A549 treated with DMSO at 1 μM for 4 hours (cell line): ENCODE results near the gene PRTG. TPM values are rescaled to one million over a fixed set of nuclear protein-coding genes. Genes with fewer than 3 reads are reported as not detected.

ENCODE experiments used
- total RNA-seq: library from RNA; stranded (reverse); fragments of 200-300 nt; extraction: Qiagen RNA extraction; gene quantifications from 5 replicates; pipeline ENCODE4 v1.2.3, GENCODE V29; 2022; ENCODE audit warnings: low read depth

PRTG gene, protein sequence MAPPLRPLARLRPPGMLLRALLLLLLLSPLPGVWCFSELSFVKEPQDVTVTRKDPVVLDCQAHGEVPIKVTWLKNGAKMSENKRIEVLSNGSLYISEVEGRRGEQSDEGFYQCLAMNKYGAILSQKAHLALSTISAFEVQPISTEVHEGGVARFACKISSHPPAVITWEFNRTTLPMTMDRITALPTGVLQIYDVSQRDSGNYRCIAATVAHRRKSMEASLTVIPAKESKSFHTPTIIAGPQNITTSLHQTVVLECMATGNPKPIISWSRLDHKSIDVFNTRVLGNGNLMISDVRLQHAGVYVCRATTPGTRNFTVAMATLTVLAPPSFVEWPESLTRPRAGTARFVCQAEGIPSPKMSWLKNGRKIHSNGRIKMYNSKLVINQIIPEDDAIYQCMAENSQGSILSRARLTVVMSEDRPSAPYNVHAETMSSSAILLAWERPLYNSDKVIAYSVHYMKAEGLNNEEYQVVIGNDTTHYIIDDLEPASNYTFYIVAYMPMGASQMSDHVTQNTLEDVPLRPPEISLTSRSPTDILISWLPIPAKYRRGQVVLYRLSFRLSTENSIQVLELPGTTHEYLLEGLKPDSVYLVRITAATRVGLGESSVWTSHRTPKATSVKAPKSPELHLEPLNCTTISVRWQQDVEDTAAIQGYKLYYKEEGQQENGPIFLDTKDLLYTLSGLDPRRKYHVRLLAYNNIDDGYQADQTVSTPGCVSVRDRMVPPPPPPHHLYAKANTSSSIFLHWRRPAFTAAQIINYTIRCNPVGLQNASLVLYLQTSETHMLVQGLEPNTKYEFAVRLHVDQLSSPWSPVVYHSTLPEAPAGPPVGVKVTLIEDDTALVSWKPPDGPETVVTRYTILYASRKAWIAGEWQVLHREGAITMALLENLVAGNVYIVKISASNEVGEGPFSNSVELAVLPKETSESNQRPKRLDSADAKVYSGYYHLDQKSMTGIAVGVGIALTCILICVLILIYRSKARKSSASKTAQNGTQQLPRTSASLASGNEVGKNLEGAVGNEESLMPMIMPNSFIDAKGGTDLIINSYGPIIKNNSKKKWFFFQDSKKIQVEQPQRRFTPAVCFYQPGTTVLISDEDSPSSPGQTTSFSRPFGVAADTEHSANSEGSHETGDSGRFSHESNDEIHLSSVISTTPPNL
- total RNA-seq, result 8.8 to 12.5 TPM (median 10.8 TPM) in 5 replicates

DNA sequence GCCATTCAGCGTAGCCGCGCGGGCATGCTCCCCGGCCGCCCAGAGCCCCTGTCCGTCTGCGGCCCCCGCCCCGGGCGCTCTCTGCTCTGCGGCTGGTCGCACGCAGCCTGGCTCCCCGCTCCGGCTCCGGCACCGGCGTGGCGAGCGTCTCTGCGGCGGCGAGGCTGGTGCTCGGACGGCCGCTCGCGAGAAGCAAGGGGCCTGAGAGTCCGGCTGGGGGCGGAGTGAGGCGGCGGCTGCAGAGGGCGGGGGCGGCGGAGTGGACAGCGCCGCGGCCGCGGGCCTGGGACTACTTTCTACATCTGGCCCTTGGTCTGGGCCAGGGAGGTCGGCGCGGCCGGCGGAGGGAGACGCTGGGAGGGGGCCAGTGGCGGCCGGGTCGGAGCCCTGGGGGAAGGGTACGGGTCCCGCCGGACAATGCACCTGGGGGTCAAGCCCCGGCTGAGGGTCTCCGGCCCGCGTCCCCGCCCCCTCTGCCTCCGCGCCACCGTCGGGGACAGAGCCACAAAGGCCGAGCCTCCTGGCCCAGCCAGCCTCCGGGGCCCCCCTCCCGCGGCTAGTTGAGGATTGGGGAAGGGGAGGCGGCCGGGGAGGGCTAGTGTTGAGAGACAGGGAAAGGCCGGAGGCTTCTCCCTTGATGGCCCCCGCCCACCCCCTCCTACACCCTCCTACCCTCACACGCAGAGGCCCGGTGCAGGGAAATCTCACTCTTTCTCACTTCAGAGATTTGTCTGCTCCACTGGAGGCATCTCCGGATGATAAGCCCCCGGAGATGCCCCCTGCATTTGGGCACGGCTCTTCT lies at the start of gene PRTG:
PRTG (minus strand) TSS at position 226 of the 802 bp plus-strand sequence; CDS start at position 5, 221 bp downstream.

DNA sequence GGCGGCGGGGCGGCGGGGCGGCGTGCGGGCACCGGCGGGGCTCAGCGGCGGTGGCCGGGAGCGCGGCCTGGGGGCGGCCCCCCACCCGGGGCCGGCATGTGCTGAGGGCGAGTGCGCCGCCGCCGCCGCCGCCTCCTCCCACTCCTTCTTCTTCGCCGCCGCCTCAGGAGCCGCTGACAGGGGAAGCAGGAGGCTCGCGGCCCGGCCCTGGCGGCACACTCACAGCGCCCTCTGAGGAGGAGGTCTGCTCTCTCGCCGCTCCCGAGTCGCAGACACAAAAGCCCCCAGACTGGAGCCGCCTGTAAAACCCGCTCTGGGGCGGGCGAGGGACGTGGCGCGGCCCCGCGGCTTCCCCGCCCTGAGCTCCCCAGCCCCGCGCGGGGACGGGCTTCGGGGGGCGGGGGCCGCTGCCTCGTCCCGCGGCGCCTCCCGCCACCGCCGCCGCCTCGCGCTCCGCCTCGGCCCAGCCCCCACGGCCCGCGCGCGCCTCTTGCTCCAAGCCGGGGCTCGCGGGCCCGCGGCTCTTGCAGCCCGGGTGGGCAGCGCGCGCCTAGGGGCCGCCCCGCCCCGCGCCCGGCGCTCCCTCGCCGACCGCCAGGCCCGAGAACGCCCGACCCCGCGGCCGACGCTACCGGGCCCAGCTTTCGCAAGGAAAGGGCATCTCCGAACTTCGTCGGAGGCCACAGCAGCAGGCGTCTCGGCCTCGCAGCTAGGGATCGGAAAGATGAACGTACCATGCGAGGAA lies 154.7 kb downstream of the PRTG start, which contains the start of gene PYGO1:
PYGO1 (minus strand) TSS at position 276 of the 745 bp plus-strand sequence. CDS start 462 bp downstream, outside the sequence.

Other genes with a start within 250 kb of the PRTG start
- gene DNAAF4, start 234.9 kb downstream of the PRTG start, total RNA-seq, result 7.4 to 10.2 TPM (median 9.1 TPM) in 5 replicates
- gene PYGO1, start 154.8 kb downstream of the PRTG start, total RNA-seq, result 7.5 to 9.7 TPM (median 7.9 TPM) in 5 replicates